Gastrocnemius medialis (tissue), 4 donors: ENCODE results near the gene LRMDA. TPM values are rescaled to one million over a fixed set of nuclear protein-coding genes. Genes with fewer than 3 reads are reported as not detected.

Experiments
- ATAC-seq, 2 donors: fragments of 150-250 bp; one replicate each; pipeline ENCODE4 v1.9.1; 2016
- DNase-seq, 2 donors: peaks; one replicate each; pipeline ENCODE4 v3.0.0-alpha.2; 2019
- H3K27ac ChIP-seq, 4 donors: fragments of 200-600 bp; sonication (generic); 1 replicate in 1 of 4; 2 replicates in 3 of 4; pipeline ENCODE4 v1.5.1; 2016 to 2018; ENCODE audit warnings: mild to moderate bottlenecking in 2 of 4, moderate library complexity in 1 of 4
- H3K27me3 ChIP-seq, 3 donors: fragments of 200-600 bp; sonication (generic) in 2 of 3; 1 replicate in 1 of 3; 2 replicates in 2 of 3; pipeline versions ENCODE4 v1.5.1 to v1.6.0; 2016 to 2019; ENCODE audit warnings: mild to moderate bottlenecking in 1 of 3, moderate library complexity in 1 of 3
- H3K36me3 ChIP-seq, 2 donors: fragments of 200-600 bp; sonication (generic) in 1 of 2; one replicate each; pipeline ENCODE4 v1.5.1; 2017 to 2018
- H3K4me1 ChIP-seq, 2 donors: fragments of 200-600 bp; sonication (generic) in 1 of 2; one replicate each; pipeline ENCODE4 v1.5.1; 2016 to 2017; ENCODE audit warnings: mild to moderate bottlenecking in 2 of 2
- H3K4me3 ChIP-seq, 4 donors: fragments of 200-600 bp; sonication (generic) in 3 of 4; 1 replicate in 1 of 4; 2 replicates in 3 of 4; pipeline ENCODE4 v1.5.1; 2016 to 2019; ENCODE audit warnings: mild to moderate bottlenecking in 2 of 4
- H3K9me3 ChIP-seq, 3 donors: fragments of 200-600 bp; sonication (generic) in 2 of 3; 1 replicate in 1 of 3; 2 replicates in 2 of 3; pipeline ENCODE4 v1.5.1; 2016 to 2019
- POLR2A ChIP-seq, 2 donors: fragments of 450-650 bp; IDR thresholded peaks; one replicate each; pipeline ENCODE4 v1.6.1; 2017; ENCODE audit warnings: antibody characterized with exemption in 2 of 2, mild to moderate bottlenecking in 2 of 2, moderate library complexity in 2 of 2
- in situ Hi-C, 4 donors: fragments of 200-750 bp; cut with MboI; loops; one replicate each; pipeline versions ENCODE4 v1.15.0 to v1.8.0; 2017; ENCODE audit warnings: low sequenced_read_pairs in 4 of 4
- intact Hi-C: fragments of 100-400 bp; cut with DNase I; formaldehyde crosslinking; loops from one replicate; pipeline ENCODE4 v1.15.1; 2023; ENCODE audit warnings: low total_unique reads
- total RNA-seq, 4 donors: library from RNA; depleted of rRNA; stranded (reverse); fragments of >200 nt; gene quantifications; one replicate each; pipeline versions ENCODE4 v1.1.0 to v1.2.3, GENCODE V29; 2016
- TF ChIP-seq, protein P1 (sequence below), 5 experiments: fragments of 450-650 bp in 3 of 5; fragments of 200-600 bp in 2 of 5; sonication (generic) in 2 of 5; IDR thresholded peaks in 4 of 5; conservative IDR thresholded peaks in 1 of 5; 1 replicate in 4 of 5; 2 replicates in 1 of 5; pipeline ENCODE4 v1.5.1; 2016 to 2019; ENCODE audit warnings: antibody characterized with exemption in 5 of 5, mild to moderate bottlenecking in 3 of 5, moderate library complexity in 3 of 5

Gene LRMDA
- total RNA-seq, 4 donors from 2014 or later, result 0.80 to 4.5 (median 1.4) TPM

DNA sequence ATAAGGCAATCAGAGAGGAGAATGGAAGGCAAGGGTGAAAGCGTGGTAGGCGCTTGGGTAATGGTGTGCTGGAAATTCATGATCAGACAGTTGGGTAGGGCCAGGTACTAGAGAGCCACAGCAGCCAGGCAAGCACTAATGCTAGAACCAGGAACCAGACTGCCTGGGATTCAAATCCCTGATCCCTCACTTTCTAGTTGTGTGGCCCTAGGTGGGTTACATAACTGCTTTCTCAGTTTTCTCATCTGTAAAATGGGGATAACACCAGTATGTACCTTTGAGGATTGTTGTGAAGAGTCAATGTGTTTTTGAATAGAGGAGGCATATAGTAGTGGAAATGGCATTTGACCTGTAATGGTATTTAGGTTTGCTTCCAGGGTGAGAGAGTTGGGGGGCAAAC, 225.9 kb downstream of the LRMDA start:
- DNase-seq (no peak), ATAC-seq (no peak)
- TF ChIP-seq, protein P1, sequence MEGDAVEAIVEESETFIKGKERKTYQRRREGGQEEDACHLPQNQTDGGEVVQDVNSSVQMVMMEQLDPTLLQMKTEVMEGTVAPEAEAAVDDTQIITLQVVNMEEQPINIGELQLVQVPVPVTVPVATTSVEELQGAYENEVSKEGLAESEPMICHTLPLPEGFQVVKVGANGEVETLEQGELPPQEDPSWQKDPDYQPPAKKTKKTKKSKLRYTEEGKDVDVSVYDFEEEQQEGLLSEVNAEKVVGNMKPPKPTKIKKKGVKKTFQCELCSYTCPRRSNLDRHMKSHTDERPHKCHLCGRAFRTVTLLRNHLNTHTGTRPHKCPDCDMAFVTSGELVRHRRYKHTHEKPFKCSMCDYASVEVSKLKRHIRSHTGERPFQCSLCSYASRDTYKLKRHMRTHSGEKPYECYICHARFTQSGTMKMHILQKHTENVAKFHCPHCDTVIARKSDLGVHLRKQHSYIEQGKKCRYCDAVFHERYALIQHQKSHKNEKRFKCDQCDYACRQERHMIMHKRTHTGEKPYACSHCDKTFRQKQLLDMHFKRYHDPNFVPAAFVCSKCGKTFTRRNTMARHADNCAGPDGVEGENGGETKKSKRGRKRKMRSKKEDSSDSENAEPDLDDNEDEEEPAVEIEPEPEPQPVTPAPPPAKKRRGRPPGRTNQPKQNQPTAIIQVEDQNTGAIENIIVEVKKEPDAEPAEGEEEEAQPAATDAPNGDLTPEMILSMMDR (IDR thresholded peaks at IDR 0.05 in 4 of 5, conservative IDR thresholded peaks at IDR 0.05 in 1 of 5), result no peak
- no peak for TF ChIP-seq POLR2A (IDR thresholded peaks at IDR 0.05)
- H3K27me3 ChIP-seq, result peaks cover 0 to 3% (median 0%) of the 10 kb centered on the region in 3 donors
- H3K4me1 ChIP-seq, result peaks cover 0 to 15% of the 10 kb centered on the region in 2 donors
- H3K36me3 ChIP-seq, result no peaks in the 10 kb centered on the region
- H3K9me3 ChIP-seq, result no peaks in the 10 kb centered on the region
- in situ Hi-C loops (no loop called here), intact Hi-C loops (no loop called here)
- H3K4me3 ChIP-seq, result no peak overlapping the region
- H3K27ac ChIP-seq, result no peak overlapping the region

DNA sequence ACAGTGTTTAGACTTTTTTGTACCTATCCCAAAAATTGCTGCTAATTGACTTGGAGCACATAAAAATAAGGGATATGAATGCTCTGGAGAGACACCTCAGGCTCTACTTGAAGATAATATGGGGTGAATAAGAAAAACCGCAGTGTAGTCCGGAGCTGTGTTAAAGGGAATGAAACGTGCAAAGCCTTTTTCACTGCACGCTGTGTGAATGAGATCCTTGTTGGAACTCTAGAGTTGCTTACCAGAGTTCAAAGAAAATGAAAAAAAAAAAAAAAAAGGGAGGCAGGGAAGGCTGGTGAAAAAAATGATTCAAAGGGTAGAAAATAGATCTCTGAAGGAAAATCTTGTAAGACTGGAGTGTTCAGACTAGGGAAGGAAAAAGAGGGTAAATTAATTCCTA, 226.6 kb downstream of the LRMDA start:
- H3K27me3 ChIP-seq, result peaks cover 0 to 3% (median 0%) of the 10 kb centered on the region in 3 donors
- in situ Hi-C loops, result no loop called here
- intact Hi-C loops, result no loop called here
- H3K4me1 ChIP-seq, result peaks cover under 1 to 20% of the 10 kb centered on the region in 2 donors
- no peak overlapping the region for H3K4me3 ChIP-seq
- no peak for TF ChIP-seq POLR2A (IDR thresholded peaks at IDR 0.05)
- TF ChIP-seq, protein P1 (IDR thresholded peaks at IDR 0.05 in 4 of 5, conservative IDR thresholded peaks at IDR 0.05 in 1 of 5), result no peak
- DNase-seq, result no peak
- H3K9me3 ChIP-seq, result no peaks in the 10 kb centered on the region
- no peaks in the 10 kb centered on the region for H3K36me3 ChIP-seq
- no peak overlapping the region for H3K27ac ChIP-seq
- no peak for ATAC-seq

DNA sequence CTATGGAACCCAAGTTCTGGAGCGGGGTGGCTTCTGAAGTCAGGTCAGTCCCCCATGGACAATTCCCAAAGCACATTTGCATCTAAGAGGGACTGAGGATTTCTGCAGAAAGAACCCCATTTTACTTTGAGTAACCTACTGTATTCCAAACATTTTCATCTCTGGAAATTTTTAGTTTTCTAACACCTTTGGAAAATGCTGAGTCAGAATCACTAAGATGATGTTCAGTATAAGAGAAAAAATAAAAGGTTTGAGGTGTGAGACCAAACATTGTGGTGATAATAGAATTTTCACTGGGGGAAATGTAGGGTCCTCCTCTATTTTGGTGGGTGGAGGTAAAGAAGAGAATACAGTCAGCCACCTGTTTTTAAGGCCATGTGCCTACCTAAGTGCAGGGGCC, 227.1 kb downstream of the LRMDA start:
- Histone ChIP-seq H3K9me3 (no peaks in the 10 kb centered on the region), H3K27me3 (peaks cover 0 to 3% (median 0%) of the 10 kb centered on the region in 3 donors), H3K4me1 (peaks cover 4 to 25% of the 10 kb centered on the region in 2 donors), H3K27ac (no peak overlapping the region), H3K4me3 (no peak overlapping the region), H3K36me3 (no peaks in the 10 kb centered on the region)
- no peak for DNase-seq
- intact Hi-C loops, result no loop called here
- ATAC-seq, result no peak
- TF ChIP-seq, protein P1 (IDR thresholded peaks at IDR 0.05 in 4 of 5, conservative IDR thresholded peaks at IDR 0.05 in 1 of 5), result no peak
- TF ChIP-seq POLR2A (IDR thresholded peaks at IDR 0.05), result no peak
- in situ Hi-C loops, result no loop called here

DNA sequence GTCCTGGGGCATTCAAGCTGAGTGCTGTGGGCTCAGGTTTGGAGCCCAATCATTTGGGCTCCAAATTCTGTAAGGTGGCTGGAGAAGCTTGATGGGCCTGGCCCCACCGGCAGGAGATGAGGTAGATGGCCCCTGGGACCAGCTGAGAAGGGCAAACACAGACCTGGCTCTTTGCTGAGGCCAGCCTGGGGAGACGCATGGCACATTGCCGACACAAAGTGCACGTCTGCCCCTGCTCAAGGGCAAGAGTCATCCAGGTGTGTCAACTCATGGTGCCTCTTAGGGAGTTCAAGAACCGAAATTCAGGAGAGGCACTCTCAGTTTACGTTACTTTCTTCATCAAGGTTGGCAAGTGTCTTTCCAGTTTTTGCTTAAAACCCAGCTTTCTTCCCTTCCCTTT, 227.5 kb downstream of the LRMDA start:
- intact Hi-C loops, result no loop called here
- Histone ChIP-seq H3K4me1 (peaks cover 4 to 29% of the 10 kb centered on the region in 2 donors), H3K27me3 (peaks cover 0 to 3% (median 0%) of the 10 kb centered on the region in 3 donors), H3K9me3 (no peaks in the 10 kb centered on the region), H3K27ac (no peak overlapping the region), H3K4me3 (no peak overlapping the region), H3K36me3 (no peaks in the 10 kb centered on the region)
- no peak for ATAC-seq
- no peak for DNase-seq
- TF ChIP-seq POLR2A (IDR thresholded peaks at IDR 0.05), result no peak
- TF ChIP-seq, protein P1 (IDR thresholded peaks at IDR 0.05 in 4 of 5, conservative IDR thresholded peaks at IDR 0.05 in 1 of 5), result no peak
- in situ Hi-C loops, result no loop called here

DNA sequence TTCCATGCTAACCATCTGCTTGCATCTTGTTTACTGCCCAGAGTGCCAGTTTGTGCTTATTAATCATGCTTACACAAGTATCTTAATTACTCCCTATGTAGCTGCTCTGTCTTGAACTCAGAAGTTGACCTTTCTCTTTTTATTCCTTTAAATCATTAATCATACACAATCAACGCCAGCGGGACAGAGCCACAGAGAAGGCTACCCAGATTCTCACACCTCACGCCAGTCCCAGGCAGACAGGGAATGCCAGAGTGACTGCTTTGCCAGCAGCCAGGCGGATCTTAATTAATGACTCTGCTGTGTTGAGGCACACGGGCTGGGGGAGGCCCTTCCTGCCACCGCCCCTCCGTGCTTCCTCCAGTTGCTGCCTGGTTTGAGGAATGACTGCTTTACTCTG, 229.4 kb downstream of the LRMDA start:
- Histone ChIP-seq H3K36me3 (no peaks in the 10 kb centered on the region), H3K27ac (no peak overlapping the region), H3K9me3 (no peaks in the 10 kb centered on the region), H3K4me1 (peaks cover 4 to 24% of the 10 kb centered on the region in 2 donors), H3K4me3 (no peak overlapping the region), H3K27me3 (peaks cover 0 to 3% (median 0%) of the 10 kb centered on the region in 3 donors)
- intact Hi-C loops, result no loop called here
- in situ Hi-C loops, result no loop called here
- TF ChIP-seq POLR2A (IDR thresholded peaks at IDR 0.05), result no peak
- TF ChIP-seq, protein P1 (IDR thresholded peaks at IDR 0.05 in 4 of 5, conservative IDR thresholded peaks at IDR 0.05 in 1 of 5), result no peak
- DNase-seq (no peak), ATAC-seq (no peak)
